ENCODE measurements around the gene GNAZ.

GRCh38 chr22:23068096-23068831 is 2.1 kb upstream of the GNAZ start:
- no peak for TF ChIP-seq POLR2A (IDR thresholded peaks at IDR 0.05)
- TF ChIP-seq CTCF (IDR thresholded peaks at IDR 0.05): no peak

Measured in testis (tissue), 2 donors.